ENCODE results near the gene DDX23. TPM values are rescaled to one million over a fixed set of nuclear protein-coding genes. Genes with fewer than 3 reads are reported as not detected.
A peak's percentile ranks its signal among the peaks of the same experiment; 100 is the strongest.

The DDX23 gene
- total and polyA plus RNA-seq, 2 experiments from 2014 or later = 41.7 to 74.8 TPM

DNA sequence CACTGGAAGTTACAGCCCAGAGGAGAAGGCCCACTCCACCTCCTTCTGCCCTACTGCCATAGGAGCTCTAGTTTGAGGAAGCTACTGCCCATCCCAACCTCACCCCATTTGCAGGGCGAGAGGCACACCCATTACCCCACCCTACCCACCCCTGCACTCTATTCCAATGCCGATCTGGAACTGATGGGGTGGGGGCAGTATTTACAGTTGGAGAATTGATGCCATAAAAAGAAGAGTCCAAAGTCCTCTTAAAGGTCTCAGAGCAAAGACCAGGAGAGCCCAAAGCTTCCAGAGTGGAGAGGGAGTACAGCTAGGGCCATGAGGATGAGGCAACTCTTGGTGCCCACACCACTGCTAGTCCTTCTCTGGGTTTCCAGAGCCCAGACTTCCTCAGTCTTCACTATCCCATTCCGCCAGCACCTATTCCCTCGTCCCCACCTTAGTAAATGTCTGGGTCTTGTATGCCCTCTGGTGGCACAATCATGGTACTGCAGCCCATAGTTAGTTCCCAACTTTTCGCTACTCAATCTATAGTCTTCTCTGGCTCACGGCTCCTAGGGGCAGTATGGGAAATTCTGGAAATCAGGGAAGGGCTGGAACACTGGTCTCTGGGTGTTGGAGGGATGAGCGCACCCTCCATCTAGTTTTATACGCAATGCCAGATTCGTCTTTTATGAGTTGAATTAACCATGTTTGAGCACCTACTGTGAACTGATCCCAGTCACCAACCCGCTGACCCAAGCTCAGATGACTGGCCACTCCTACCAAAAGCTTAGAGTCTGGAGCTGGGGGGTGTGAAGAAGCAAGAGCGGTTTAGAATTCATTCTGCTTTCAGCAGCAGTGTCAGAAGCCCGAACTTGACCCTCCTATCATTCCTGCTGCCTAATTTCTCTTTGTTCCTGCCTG lies 56.2 kb downstream of the DDX23 start:
- Histone ChIP-seq H3K27me3 (no peaks in the 10 kb centered on the region), H3K36me3 (replicated peaks; ENCODE audit: insufficient read depth, low read depth) (no peaks in the 10 kb centered on the region), H3K4me2 (peak overlapping the region; percentile 28), H2AFZ (peak overlapping the region; percentile 32), H3K4me1 (ENCODE audit: insufficient read depth) (peaks cover 17% of the 10 kb centered on the region), H3K9me2 (replicated peaks; ENCODE audit: insufficient read depth) (no peaks in the 10 kb centered on the region), H3K4me3 (no peak overlapping the region), H3K9me3 (ENCODE audit: low read depth) (no peaks in the 10 kb centered on the region), H3K79me2 (no peaks in the 10 kb centered on the region), H3K27ac (peak overlapping the region; percentile 47), H4K20me1 (ENCODE audit: insufficient read depth, poor library complexity, severe bottlenecking) (no peaks in the 10 kb centered on the region)
- peak; percentile 85 for DNase-seq (ENCODE audit: low spot score)
- 23% methylated on average over 12 of the region's 12 CpGs for WGBS (ENCODE audit: low lambda C conversion rate, missing lambda C conversion rate)
- TF ChIP-seq, protein P1, sequence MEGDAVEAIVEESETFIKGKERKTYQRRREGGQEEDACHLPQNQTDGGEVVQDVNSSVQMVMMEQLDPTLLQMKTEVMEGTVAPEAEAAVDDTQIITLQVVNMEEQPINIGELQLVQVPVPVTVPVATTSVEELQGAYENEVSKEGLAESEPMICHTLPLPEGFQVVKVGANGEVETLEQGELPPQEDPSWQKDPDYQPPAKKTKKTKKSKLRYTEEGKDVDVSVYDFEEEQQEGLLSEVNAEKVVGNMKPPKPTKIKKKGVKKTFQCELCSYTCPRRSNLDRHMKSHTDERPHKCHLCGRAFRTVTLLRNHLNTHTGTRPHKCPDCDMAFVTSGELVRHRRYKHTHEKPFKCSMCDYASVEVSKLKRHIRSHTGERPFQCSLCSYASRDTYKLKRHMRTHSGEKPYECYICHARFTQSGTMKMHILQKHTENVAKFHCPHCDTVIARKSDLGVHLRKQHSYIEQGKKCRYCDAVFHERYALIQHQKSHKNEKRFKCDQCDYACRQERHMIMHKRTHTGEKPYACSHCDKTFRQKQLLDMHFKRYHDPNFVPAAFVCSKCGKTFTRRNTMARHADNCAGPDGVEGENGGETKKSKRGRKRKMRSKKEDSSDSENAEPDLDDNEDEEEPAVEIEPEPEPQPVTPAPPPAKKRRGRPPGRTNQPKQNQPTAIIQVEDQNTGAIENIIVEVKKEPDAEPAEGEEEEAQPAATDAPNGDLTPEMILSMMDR (IDR thresholded peaks at IDR 0.05; ENCODE audit: poor library complexity) = peak; percentile 91
- no peak for TF ChIP-seq EZH2phosphoT487 (IDR thresholded peaks at IDR 0.05; ENCODE audit: low read depth, severe bottlenecking, unreplicated experiment)

DNA sequence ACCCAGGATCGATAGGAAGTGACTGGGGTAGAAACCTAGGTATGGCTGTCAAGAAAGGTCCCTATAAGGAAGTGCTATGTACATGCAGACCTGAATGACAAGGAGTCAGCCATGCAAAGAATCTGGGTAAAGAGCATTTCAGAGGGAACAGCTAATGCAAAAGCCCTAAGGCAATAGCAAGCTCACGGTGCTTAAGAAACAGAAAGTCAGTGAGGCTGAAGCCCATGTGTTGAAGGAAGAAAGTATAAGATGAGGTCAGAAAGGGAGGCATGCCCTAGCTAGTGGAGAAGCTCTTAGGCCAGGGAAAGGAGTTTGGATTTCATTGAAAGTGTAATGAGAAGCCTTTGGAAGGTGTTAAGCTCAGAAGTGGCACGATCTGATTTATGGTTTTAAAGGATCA lies 57.1 kb downstream of the DDX23 start:
- Histone ChIP-seq H3K27ac (peak overlapping the region; percentile 47), H3K4me2 (no peak overlapping the region), H4K20me1 (ENCODE audit: insufficient read depth, poor library complexity, severe bottlenecking) (no peaks in the 10 kb centered on the region), H2AFZ (no peak overlapping the region), H3K27me3 (no peaks in the 10 kb centered on the region), H3K4me1 (ENCODE audit: insufficient read depth) (peaks cover 24% of the 10 kb centered on the region), H3K9me3 (ENCODE audit: low read depth) (no peaks in the 10 kb centered on the region), H3K79me2 (no peaks in the 10 kb centered on the region), H3K9me2 (replicated peaks; ENCODE audit: insufficient read depth) (no peaks in the 10 kb centered on the region), H3K36me3 (replicated peaks; ENCODE audit: insufficient read depth, low read depth) (no peaks in the 10 kb centered on the region), H3K4me3 (no peak overlapping the region)
- DNase-seq (ENCODE audit: low spot score) = peak; percentile 39
- no peak for TF ChIP-seq EZH2phosphoT487 (IDR thresholded peaks at IDR 0.05; ENCODE audit: low read depth, severe bottlenecking, unreplicated experiment)
- TF ChIP-seq, protein P1 (IDR thresholded peaks at IDR 0.05; ENCODE audit: poor library complexity) = no peak
- no peak for TF ChIP-seq EZH2 (IDR thresholded peaks at IDR 0.05; ENCODE audit: borderline replicate concordance)
- 51% methylated on average over 3 of the region's 3 CpGs for WGBS (ENCODE audit: low lambda C conversion rate, missing lambda C conversion rate)

DNA sequence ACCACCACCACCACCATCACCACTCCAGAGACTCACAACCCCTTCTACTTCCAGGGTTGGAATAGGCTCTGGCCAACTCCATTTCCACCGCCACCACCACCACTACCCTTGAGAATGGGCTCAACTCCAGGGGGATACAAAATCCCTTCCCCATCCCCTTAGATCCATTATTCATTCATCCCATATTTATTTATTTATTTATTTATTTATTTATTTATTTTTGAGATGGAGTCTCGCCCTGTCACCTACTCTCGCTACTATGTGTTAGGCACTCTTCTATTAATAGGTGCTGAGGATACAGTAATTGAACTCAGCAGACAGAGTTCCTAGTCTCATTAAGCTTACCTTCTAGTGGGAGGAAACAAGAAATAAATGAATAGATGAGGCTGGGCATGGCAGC lies 58.3 kb downstream of the DDX23 start:
- no peak overlapping the region for H3K27ac ChIP-seq
- no peak overlapping the region for H3K4me3 ChIP-seq
- no peaks in the 10 kb centered on the region for H3K36me3 ChIP-seq (replicated peaks; ENCODE audit: insufficient read depth, low read depth)
- H2AFZ ChIP-seq = no peak overlapping the region
- H4K20me1 ChIP-seq (ENCODE audit: insufficient read depth, poor library complexity, severe bottlenecking) = no peaks in the 10 kb centered on the region
- no peaks in the 10 kb centered on the region for H3K27me3 ChIP-seq
- H3K79me2 ChIP-seq = peaks cover 4% of the 10 kb centered on the region
- no peaks in the 10 kb centered on the region for H3K9me3 ChIP-seq (ENCODE audit: low read depth)
- no peak overlapping the region for H3K4me2 ChIP-seq
- DNase-seq (ENCODE audit: low spot score) = no peak
- TF ChIP-seq EZH2 (IDR thresholded peaks at IDR 0.05; ENCODE audit: borderline replicate concordance) (no peak), EZH2phosphoT487 (IDR thresholded peaks at IDR 0.05; ENCODE audit: low read depth, severe bottlenecking, unreplicated experiment) (no peak)
- TF ChIP-seq, protein P1 (IDR thresholded peaks at IDR 0.05; ENCODE audit: poor library complexity) = no peak
- WGBS (ENCODE audit: low lambda C conversion rate, missing lambda C conversion rate) = 94% methylated on average over 3 of the region's 3 CpGs
- peaks cover 27% of the 10 kb centered on the region for H3K4me1 ChIP-seq (ENCODE audit: insufficient read depth)
- no peaks in the 10 kb centered on the region for H3K9me2 ChIP-seq (replicated peaks; ENCODE audit: insufficient read depth)
